COLO829 (cell line): Measurements from ENCODE around the gene S100A3.
A peak's percentile ranks its signal among the peaks of the same experiment; 100 is the strongest.

ENCODE experiments used
- DNase-seq: peaks from one replicate; pipeline ENCODE4 v3.0.0; 2012; ENCODE audit warnings: low spot score

The S100A3 gene

DNA sequence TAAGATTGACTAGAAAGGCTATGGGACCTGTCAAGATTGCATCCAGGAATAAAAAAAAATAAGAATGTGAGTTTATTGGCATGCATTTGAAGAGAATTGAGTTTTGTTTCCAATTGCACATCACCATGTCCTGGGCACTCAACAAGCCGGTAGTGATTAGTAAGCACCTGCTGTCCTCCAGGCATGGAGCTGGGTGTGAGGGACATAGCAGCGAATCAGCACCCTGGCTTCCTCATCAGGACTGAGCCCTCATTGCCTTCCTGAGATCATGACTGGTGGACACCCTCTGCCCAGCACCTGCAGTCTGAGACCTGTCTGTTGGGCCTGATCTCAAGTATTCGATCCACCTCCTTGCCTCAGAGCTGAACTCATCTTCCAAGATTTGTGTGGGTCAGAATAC, 40.0 kb downstream of the S100A3 start:
- DNase-seq = no peak

DNA sequence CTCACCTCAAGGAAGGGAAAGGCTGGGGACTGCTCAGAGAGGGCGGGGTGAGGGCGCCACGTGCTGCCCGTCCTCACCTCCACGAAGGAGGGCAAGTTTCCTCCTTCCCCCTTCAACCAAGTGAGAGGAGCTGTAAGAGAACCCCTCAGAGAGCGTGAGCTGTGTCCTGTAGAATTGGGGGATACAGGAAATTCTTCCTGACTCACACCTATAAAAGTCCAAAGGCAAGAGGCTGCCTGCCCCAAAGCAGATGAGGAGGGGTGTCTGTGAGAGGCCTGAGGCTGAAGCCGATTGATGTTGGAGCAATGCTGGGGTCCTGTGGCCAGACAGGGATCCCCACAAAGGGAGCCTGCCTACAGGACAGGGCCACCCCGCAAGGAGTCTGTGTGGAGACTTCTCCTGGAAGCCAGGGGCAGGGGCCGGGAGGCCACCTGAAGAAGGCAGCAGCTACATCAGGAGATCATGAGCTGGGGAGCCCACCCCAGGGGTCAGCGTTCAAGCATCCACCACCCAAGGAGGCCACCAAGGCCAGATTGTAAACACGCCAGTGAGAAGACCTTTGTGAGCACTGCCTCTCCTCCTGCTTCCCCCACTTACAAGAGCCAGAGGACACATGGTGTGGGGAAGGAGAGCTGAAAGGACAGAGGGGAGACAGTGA, 41.0 kb downstream of the S100A3 start:
- no peak for DNase-seq

DNA sequence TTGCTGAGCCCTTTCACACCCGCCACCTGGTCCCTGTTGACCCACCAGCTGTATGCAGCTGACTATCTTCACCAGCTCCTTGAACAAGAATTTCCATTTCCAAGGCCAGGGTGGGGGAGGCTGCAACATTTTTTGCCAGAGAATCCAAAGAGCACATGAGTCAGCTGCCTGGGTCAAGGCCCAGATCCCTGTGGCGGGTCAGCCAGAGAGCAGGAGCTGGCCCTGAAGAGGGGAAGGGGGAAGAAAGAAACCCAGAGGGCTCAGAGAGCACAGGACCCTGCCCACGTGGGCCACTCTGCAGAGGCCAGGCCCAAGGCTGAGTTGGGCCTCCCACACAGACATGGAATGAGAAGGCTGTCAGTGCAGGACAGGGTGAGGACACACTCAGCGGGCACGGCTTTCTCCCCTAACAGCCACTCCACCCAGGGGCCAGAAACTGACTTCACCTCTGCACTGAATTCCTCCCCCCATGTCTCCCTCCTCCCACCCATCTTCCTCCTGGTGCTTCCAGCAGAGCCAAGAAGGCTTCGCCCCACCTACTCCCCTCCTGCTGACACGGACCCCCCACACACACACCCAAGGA, 42.1 kb downstream of the S100A3 start:
- DNase-seq = peak; percentile 61

DNA sequence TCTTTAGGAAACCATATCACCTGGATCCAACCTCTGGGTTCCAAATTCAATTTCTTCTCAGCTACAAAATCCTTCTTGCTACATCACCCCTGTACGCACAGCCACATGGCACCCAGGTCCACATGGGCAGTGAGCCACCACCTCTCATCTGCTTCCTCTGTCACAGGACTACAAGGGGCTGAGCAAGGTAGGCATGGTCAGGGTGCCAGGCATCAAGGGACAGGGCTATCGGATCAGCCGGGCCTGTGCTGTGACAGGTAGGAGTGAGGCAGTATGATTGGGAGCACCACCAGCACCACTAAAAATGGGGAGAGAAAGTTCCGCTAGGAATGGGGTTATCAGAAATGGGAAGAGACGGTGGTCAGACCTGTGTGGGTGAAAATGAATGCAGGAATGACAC, 42.7 kb downstream of the S100A3 start:
- no peak for DNase-seq

DNA sequence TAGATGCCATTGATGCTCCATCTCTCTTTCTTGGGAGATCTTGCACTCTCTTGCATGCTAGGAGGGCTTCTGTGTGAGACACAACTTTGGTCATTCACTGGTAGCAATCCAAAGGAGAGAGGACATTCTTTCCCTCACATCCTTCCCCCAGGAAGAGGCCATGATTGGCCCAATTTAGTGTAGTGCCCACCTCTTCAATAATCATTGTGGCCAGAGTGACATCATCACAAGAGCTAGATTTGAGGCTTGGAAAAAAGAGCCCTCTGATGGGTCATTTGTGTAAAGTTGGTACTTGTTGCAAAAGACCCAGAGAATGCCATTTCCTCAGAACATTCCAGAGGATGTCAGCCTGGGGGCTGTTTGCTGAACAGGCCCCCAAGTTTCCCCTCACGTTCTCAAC, 43.5 kb downstream of the S100A3 start:
- no peak for DNase-seq

DNA sequence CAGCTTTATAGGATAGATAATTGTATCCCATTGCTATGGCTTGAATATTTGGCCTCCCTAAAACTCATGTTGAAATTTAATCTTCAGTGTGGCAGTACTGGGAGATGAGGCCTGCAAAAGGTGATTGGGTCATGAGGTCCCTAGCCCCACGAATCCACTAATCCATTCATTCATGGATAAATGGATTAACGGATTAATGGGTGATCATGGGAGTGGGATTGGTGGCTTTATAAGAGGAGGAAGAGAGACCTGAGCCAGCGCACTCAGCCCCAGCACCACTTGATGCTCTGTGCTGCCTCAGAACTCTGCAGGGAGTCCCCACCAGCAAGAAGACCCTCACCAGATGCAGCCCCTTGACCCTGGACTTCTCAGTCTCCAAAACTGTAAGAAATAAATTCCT, 45.3 kb downstream of the S100A3 start:
- DNase-seq = no peak

DNA sequence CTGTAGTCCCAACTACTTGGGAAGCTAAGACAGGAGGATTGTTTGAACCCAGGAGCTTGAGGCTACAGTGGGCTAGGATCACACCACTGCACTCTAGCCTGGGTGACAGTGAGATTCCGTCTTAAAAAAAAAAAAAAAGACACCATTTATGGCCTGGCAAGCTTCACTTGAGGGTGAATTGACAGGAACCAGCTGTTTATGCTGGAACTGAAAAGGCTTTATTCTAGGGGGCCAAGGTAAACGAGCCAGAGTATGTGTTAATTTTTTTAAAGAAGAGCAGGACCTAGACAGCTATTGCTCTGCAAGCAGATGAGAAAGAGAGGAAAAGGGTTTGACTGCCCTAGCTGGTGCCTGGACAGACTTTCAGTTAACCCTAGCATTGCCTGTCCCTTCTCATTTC, 50.3 kb downstream of the S100A3 start:
- no peak for DNase-seq
